ENCODE results near the gene PITHD1. TPM values are rescaled to one million over a fixed set of nuclear protein-coding genes. Genes with fewer than 3 reads are reported as not detected.

The PITHD1 gene
- total and polyA plus RNA-seq, 2 of the 8 experiments (the other 6 are each of a cell fraction or from before 2014, with no cell fraction given) = 67.4 to 68.8 TPM

- 0 out of 2 replicates have a peak, but pooled peaks have one; percentile 27 for TF ChIP-seq CHD2 (IDR thresholded peaks at IDR 0.05; ENCODE audit: low read length)
- TF ChIP-seq HDAC6 (IDR thresholded peaks at IDR 0.05; ENCODE audit: low read depth, low read length) = no peak
Measured at GRCh38 chr1:23772049-23772853, 6.0 kb upstream of the PITHD1 start (continued).
